GM19043 (cell line): ENCODE results near the gene BHLHE41.

Source experiments
- ATAC-seq: cut with Tn5 transposase; IDR thresholded peaks from one replicate; pipeline ENCODE4 v1.9.1; 2021; ENCODE audit warnings: low read depth; ENCODE audit not compliant: unreplicated experiment

The BHLHE41 gene

DNA sequence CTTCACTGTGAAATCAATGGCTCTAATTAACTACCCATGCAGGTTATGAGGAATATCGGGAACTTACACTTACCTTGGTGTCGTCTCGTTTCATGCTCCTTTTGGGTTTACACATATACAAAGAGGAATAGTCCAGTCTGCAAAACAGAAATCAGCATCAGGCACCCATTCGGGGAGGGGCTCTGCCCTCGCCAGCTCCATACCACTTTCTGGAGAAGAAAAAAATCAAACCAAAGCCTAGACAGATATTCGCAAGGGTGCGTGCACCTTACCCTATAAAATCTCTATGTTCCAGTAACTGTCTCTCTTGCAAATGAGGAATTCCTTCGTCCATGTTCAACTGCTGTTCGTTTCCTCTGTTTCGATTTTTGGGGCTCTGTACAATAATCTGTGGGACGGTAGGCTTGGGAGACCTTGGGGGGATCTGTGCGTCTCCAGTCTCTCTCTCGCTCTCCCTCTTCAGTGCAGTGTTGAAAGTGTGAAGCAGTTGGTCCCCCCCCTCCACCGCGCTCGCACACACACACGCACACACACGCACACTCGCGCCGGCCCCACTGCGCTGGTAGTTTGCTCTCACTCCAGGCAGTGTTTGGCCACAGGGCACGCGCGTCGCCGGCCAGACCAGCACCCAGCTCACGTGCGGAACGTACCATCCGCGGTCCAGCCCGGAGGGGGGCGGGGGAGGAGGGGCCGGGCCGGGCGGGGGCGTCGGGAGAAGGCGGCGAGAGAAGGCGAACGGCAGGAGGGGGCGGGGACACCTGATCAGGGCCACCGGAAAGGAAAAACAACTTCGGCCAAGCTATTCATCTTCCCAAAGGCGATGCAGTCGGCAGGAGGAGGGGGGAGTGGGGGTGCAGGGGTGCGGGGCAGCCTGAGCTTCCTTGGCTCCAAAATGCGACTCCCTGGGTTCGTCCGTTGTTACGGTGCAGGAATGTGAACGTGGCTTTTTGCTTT, at the start of gene BHLHE41:
TSS of gene BHLHE41 (minus strand) at position 592 of the 954 bp plus-strand sequence. CDS start at position 334, 258 bp downstream.
- no peak for ATAC-seq

DNA sequence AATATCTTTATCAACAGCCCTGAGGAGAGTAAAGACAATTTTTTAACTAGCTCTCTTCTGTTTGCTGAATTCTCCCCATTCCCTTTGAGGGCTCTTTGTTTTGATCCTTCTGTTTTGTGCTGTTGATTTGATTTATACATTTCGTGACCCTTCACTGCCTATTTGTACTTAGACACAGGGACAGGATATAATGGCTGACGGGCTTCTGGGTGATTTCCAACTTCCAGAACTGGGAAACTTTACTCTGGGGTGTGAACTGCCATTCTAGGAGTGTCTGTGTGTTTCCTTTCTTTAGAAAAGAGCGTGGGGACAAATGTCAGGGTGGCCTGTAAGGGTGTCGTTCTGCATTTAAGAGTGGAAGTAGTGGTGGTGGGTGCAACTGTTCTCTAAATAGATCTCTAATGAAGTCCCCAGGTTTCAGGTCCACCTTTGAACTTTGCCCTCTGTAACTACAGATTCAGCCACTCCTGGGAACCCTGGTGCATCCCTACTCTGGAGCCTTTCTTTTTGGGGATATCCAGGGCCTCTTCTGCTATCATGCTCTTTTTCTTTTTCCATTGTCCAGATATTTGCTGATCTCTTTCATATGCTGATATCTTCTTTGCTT, 48.2 kb upstream of the BHLHE41 start:
- no peak for ATAC-seq

DNA sequence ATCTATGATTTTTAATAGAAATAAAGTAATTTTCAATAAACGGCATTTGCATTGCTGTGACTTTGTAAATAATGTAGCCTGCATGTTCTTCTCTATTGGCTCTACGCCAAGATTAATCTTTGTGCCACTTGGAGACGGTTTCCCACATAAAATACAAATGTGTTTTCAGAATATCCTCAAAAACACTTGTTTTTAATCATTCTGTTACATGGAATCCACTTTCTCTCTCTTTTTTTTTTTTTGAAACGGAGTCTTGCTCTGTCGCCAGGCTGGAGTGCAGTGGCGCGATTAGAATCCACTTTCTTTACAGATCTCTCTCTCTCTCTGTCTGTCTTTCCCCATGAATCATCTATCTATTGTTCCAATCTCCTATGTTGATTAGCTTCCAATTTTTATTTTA, 47.7 kb upstream of the BHLHE41 start:
- ATAC-seq: no peak

DNA sequence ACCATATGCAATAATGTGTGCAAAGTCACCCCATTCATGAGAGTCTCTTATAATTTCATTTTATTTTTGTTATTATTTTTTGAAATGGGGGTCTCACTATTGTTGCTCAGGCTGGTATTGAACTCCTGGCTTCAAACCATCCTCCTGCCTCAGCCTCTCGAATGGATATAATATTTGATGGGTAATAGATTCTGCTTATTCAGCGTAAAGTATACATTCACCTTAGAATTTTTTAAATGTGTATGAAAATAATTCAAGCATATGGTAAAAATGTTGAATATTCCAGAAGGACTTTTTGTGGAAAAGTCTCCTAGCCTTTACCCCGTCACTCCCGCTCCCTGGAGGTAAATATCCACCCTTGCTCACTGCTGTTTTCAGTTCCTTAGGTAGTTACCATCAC, 47.2 kb upstream of the BHLHE41 start:
- ATAC-seq: no peak

DNA sequence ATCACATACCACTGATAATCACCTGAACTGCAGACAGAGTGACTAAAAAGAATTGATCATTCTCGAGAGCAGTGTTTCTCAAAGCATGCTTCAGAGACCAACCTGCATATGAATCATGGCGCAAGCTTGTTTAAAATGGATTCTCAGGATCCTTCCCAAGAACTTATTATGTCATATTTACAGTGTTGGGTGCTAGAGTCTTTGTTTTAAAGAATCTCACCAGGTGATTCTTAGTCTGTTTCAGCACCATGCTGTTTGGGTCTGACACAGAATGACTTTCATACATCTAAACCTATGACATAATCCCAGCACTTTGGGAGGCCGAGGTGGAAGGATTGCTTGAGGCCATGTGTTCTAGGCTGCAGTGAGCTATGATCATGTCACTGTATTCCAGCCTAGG, 39.3 kb upstream of the BHLHE41 start:
- ATAC-seq: no peak

DNA sequence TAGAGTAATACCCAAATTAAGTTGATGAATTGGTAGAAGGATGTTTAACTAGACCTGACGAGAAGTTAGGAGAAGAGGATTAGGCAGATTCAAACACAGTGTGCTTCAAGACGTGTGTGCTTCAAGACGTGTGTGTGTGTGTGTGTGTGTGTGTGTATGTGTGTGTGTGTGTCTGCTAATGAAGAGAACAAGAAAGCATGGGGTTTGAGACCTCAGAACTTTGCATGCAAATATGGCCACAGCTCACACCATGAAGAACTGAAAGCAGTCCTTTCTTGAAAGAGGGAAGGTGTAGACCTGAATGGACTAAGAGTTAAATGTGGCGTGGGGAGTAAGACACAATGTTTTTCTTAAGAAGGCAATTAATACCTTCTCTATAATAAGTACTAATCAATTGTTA, 38.1 kb upstream of the BHLHE41 start:
- peak; percentile 77 for ATAC-seq

DNA sequence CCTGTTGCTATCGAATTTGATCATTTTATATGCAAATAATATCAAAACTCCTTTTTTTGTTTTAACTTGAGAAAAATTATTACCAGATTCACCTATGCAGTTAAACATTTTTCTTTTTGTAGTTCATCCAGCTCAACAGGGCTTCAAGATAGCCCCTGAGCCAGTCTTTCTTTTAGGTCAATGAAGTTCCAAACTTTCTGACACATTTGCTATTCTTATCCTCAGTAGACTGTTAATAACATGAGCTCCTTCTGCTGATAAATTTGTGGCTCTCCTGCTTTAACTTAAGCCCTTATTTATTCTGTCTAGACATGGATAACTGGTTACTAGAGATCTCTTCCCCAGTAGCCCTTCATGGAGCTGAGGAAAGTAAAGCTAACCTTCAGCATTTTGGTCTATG, 37.3 kb upstream of the BHLHE41 start:
- ATAC-seq: no peak

DNA sequence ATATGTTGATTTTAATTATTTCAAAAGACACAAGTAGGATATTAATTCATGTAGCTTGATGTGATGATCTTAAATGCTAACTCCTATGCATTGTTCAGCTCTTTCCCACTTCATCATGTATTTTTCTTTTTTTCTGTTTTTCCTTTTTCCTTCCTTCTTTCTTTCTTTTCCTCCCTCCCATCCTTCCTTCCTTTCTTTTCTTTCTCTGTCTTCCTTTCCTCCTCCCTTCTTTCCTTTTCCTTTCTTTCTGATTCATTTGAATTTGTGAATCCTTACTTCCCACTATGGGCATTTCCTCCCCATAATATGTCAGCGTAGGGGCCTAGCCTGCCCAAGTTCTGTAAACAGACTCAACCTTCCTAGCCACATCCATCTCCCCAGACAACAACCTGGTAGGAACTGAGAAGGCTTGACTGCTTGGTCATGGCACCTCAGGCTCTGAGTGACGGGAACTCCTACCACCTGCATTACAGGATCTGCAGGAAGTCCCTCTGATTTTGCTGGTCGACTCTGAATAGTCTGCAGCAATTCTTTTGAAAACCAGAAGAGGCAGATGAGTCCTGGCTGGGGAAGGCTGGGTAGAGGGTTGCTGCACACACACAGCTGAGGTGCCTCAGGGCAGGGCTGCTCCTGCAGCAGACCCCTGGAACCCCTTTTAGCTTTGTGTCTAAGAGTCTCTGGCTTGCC, 33.4 kb upstream of the BHLHE41 start:
- no peak for ATAC-seq

DNA sequence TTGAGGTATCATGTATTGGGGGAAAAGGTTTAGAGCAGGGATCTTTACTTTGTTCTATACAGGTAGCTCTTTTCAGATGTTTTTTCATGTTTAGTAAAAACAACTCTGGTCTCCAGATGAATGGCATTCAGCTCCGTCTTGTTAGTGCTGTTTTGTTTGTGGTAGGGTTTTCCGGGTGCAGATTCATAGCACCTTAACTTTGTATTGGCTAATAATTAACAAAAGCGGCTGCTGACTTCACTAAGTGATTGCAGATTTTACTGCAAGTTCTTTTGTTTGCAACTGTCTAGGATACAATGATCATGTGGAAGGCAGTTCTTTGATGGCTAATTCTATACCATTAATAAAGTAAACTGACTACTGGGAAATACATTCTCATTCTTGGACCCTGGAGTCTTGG, 32.2 kb upstream of the BHLHE41 start:
- peak; percentile 25 for ATAC-seq

DNA sequence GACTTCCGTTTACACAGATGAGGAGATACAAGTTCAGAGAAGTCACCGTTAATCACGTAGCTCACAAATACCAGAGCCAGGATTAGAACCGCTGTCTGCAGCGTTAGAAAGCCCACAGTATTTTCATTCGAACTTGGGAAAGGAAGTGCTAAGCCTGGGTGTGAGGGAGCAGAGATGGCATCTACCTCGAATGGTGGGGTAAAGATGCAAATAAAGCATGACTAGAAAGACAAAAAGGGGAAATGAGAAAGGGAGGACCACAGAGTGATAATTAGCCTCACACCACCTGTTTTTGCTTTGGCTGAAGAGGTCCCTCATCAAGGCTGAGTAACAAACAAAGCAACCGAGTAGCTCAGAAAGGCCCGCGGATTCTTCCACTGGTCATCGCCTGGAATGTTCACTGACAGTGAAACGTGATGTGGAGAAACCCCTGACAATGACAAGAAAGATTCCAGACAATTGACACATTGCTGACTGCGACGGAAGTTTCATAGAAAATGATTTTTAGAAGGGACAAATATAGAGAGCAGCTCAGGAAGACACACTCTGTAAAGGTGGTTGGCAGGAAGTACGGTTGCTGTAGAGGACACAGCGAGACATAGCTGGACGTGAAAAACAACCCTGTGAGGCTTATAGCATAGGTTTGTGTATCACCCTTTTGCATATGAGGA, 31.5 kb upstream of the BHLHE41 start:
- ATAC-seq: peak; percentile 73

DNA sequence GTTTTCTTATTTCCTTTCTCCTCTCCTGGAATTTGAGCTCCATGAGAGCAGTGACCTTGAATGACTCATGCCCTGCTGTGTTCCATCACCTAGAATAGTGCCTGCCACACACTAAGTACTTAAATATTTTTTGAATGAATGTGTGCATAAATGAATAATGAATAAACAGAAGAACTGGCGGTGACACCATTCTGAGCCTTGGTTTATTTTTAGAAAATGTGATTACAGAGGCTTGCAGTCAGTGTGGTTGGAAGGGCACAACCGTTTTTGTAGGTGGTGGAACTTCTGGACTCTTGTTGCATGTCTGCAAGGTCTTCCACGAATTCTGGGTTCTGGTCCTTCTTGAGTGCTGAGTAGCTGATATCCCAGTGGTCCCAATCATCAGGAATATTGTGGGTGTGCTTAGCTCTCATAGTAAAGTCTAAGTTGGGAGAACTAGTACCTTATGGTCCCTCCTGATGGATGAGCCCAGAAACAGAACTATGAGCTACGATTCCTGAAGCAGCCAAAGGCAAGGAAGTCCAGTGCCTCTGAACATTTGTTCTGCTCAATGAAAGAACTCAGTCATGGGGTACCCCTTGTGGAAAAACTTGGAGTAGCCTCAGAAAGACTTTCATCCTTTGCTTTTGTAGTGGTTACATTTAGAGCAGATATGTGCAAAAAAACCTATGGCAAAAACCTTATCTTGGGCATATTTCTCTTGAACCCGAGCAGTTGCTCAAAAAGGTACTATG, 28.8 kb upstream of the BHLHE41 start:
- no peak for ATAC-seq

DNA sequence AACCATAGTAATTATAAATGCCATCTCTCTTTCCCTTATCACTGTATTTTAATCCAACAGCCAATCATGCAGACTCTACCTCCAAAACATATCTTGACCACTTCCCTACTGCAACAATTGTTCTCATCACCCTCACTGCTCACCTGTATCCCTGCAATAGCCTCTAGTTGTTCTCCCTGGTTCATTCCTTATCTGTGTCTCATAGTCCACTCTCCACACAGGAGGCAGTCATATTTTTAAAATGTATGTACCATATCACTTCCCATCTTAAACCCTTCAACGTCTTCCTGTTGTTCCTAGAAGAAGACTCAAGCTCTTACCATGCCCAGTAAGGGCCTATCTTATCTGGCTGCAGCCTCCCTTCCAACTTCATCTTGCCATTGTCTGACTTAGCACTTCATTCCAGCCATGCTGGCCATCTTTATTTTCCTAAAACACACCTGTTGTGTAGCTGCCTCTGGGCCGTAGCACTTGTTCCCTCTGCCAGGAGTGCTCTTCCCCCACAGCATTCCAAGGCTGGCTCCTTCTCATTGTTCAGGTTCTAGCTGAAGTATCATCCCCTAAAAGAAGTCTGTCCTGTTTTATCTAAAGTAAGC, 27.8 kb upstream of the BHLHE41 start:
- no peak for ATAC-seq

DNA sequence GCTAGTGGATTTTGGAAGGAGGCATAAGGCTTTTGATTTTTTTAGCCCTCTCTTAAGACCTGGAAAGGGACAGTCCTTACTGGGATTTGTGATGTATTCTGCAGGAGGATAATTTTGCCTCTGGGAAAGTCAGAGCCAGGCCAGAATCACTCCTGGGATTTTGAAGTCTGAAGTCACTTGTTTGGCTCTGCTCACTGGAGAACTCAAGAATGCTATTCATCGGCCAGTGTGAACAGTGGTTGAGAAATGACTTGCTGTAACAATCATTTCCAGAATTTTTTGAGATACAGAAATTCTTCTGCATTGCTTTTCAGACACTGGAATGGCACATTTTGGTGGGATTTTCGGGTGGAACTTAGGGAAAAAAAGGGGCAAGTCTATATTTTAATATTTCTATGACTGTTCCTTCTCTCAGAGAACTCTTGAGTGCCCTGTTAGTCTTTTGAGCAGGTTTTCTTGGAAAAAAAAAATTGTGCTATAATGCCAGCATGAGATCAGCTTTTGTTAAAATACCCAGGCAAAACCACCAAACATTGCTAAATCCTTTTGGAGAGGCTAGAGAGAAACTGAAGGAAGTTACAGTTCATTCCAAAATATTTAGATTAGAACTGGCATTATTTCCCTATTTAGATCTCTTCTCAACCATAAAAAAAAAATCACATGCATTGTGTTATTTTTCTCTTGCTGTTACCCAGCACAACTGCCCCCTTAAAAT, 26.1 kb upstream of the BHLHE41 start:
- no peak for ATAC-seq

DNA sequence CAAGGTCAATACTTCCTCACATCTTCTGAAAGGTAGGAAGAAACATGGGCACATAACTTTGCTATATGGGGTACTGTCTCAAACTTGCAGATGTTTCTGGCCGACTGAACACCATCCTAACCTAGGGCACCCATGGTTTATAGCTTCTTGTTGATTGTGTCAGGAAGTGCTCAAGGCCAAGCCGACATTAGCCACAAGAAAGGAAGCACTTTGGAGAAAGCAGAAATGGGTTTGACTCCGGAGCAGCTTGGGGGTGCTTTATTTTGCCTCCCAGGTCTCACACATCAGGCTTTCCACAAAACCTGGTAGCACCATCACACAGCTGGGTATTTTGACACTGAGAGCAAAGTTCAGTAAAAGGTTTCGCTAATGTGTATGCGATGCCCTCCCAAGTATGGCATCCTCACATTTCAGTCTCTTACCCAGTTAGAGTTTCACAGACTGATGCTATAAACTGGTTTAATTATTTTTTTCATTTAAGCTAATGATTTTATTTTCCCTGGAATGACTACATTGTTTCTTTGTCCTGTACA, 25.2 kb upstream of the BHLHE41 start:
- no peak for ATAC-seq

DNA sequence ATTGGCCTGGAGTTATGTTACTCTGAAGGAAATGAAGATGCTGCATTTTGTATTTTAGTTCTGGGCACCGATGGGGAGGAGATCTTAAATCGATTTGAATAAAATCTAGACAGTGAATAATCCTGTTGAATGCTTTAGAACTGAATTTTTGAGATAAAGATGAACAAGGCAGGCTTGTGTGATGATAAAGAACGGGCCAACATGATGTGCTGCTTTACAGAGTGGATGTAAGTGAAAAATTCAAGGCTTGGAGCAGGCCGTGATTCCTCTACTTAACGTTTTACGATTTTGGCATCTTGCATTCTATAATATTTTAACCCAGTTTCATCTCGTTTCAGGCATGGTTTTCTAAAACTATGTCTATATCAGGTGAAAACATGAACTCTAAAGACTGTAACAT, 23.5 kb upstream of the BHLHE41 start:
- ATAC-seq: no peak

DNA sequence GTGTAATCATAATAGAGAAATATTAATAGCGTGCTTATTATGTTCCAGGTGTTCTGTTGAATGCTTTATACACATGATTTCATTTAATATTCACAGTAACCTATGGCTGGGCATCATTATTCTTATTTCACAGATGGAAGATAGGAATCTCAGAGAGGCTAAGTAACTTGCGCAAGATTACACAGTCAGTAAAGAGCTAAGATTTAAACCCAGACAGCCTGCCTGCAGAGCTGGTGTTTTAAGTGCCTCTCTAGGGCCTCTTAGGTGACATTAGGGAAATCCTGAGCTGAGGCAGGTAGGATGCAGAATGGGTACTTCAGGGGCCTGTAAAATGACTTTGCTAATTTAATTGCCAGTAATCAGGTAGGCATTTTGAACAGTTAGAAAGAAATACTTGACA, 18.5 kb upstream of the BHLHE41 start:
- ATAC-seq: no peak

DNA sequence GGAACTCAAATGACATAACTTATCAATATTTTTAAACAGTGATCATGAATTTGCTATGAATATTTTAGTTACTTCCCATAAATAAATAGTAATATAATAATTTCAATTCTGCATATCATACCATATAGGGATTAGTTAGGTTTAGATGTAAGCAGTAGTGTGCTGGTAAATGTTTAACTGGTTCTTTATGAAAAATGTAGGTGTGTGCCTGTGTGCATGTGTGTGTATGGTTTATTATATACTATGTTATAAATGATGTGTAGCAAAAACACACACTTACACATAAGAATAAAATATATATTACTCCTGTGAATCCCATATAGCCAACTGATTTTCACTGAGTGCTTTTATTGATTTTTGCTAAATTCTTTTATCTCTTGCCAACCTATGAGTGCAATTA, 14.0 kb upstream of the BHLHE41 start:
- ATAC-seq: no peak

DNA sequence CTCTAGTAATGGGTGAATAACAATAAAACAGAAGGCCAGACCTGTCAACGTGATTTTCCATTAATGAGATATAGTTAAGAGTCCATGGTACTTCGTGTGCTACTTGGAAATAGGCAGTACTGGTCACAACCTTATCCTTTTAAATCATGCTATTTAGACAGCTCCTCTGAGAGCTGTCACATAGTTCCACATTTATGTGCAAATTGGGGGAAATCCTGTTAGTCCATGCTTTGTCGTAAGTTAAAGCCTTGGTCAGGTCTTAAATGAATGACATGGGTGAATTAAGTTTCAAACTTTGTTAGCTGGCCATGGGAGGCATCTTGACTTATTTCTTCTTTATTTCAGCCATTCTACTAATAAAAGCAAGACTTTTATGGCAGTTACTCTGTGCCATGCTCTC, 11.9 kb upstream of the BHLHE41 start:
- ATAC-seq: no peak

DNA sequence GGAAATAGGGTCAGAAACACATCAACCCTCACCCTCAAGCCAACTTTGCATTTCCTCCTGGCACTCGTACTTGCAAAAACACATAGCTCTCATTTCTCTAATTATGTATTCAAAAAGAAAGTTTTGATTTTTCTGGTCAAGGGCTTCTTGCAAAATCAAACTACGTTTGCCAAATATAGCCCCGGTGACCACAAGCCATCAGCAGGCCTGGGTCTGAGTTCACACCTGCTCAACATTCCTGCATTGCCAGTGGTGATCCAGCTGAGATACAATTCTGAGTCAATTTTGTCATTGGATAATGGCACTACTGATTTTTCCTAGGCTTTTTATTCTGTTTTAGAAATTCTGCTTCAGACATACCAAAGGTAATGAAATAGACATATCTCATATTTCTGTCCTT, 10.7 kb upstream of the BHLHE41 start:
- no peak for ATAC-seq
